H1 (cell line): ENCODE data around the gene WDR1. TPM values are rescaled to one million over a fixed set of nuclear protein-coding genes. Genes with fewer than 3 reads are reported as not detected.

Experiments
- CTCF ChIA-PET: fragments of 300-600 bp; sonication (Branson Sonifier 250); formaldehyde crosslinking; loops from one replicate; lab custom pipeline; 2021; ENCODE audit not compliant: partially characterized antibody; lab: Charles Lee
- POLR2A ChIA-PET: fragments of 300-600 bp; sonication (Branson Sonifier 250); formaldehyde crosslinking; loops from one replicate; lab custom pipeline; 2021; ENCODE audit warnings: inconsistent platforms; ENCODE audit not compliant: partially characterized antibody; lab: Charles Lee
- DNase-seq, 2 experiments: peaks; one replicate each; pipeline versions ENCODE4 v3.0.0 to v3.0.0-alpha.2; 2010 to 2022; ENCODE audit warnings: low spot score in 2 of 2, low read depth in 1 of 2, mixed read lengths in 1 of 2
- FAIRE-seq: peaks from 2 replicates; lab custom pipeline; 2011; peaks lifted over from hg19 to GRCh38; lab: Jason Lieb, UNC
- H2AFZ ChIP-seq: 2 replicates; pipeline ENCODE4 v1.8.1; 2012; ENCODE audit warnings: low read length, inconsistent platforms
- H2AK5ac ChIP-seq: 2 replicates; pipeline ENCODE4 v1.6.1; 2013; ENCODE audit warnings: low read depth, low read length
- H2BK120ac ChIP-seq: replicated peaks from 2 replicates; pipeline ENCODE3; 2013; ENCODE audit warnings: low read depth, low read length, inconsistent platforms
- H2BK12ac ChIP-seq: 2 replicates; pipeline ENCODE4 v1.6.1; 2013; ENCODE audit warnings: low read depth, low read length
- H2BK15ac ChIP-seq: 2 replicates; pipeline ENCODE4 v1.6.1; 2013; ENCODE audit warnings: low read length
- H2BK20ac ChIP-seq: 2 replicates; pipeline ENCODE4 v1.6.1; 2013; ENCODE audit warnings: low read length
- H2BK5ac ChIP-seq: 2 replicates; pipeline ENCODE4 v1.6.1; 2013; ENCODE audit warnings: low read depth, low read length
- H3K14ac ChIP-seq: 2 replicates; pipeline ENCODE4 v1.6.1; 2013; ENCODE audit warnings: inconsistent platforms; ENCODE audit not compliant: insufficient read length
- H3K18ac ChIP-seq: 2 replicates; pipeline ENCODE4 v1.6.1; 2013; ENCODE audit warnings: low read length; ENCODE audit errors: extremely low read depth
- H3K23ac ChIP-seq: 2 replicates; pipeline ENCODE4 v1.6.1; 2013; ENCODE audit warnings: inconsistent platforms; ENCODE audit not compliant: insufficient read length
- H3K23me2 ChIP-seq: 2 replicates; pipeline ENCODE4 v1.6.1; 2013; ENCODE audit warnings: low read depth, low read length
- H3K27ac ChIP-seq: 2 replicates; pipeline ENCODE4 v1.6.1; 2011; ENCODE audit warnings: low read depth, low read length, inconsistent platforms
- H3K27me3 ChIP-seq, 4 experiments: replicated peaks in 1 of 4; 1 replicate in 1 of 4; 2 replicates in 3 of 4; pipeline versions ENCODE4 v1.6.1 to v1.8.1; 2011 to 2013; ENCODE audit warnings: low read length in 3 of 4, mild to moderate bottlenecking in 3 of 4, inconsistent platforms in 2 of 4, mixed read lengths in 2 of 4, moderate library complexity in 1 of 4; ENCODE audit not compliant: control insufficient read depth in 3 of 4, insufficient read depth in 3 of 4; ENCODE audit errors: extremely low read depth in 1 of 4
- H3K36me3 ChIP-seq, 4 experiments: 2 replicates each; pipeline versions ENCODE4 v1.6.1 to v1.8.1; 2011 to 2013; ENCODE audit warnings: mild to moderate bottlenecking in 4 of 4, low read length in 3 of 4, moderate library complexity in 2 of 4, control low read depth in 1 of 4, inconsistent platforms in 1 of 4; ENCODE audit not compliant: insufficient read depth in 4 of 4, control insufficient read depth in 2 of 4
- H3K4ac ChIP-seq: replicated peaks from 2 replicates; pipeline ENCODE3; 2013; ENCODE audit warnings: low read length, low read depth, mixed read lengths, inconsistent platforms; ENCODE audit not compliant: insufficient read length
- H3K4me1 ChIP-seq, 4 experiments: replicated peaks in 1 of 4; 1 replicate in 1 of 4; 2 replicates in 3 of 4; pipeline versions ENCODE4 v1.6.1 to v1.8.1; 2011 to 2013; ENCODE audit warnings: low read length in 3 of 4, inconsistent platforms in 2 of 4, mixed read lengths in 1 of 4; ENCODE audit not compliant: insufficient read depth in 4 of 4, control insufficient read depth in 3 of 4
- H3K4me2 ChIP-seq, 2 experiments: 2 replicates each; pipeline versions ENCODE4 v1.6.1 to v1.8.1; 2011 to 2013; ENCODE audit warnings: low read depth in 2 of 2, low read length in 2 of 2, control low read depth in 1 of 2, inconsistent platforms in 1 of 2, mild to moderate bottlenecking in 1 of 2; ENCODE audit not compliant: insufficient read depth in 1 of 2
- H3K4me3 ChIP-seq, 4 experiments: fragments of 200-600, 300-600 bp in 1 of 4; sonication (generic), shearing (Covaris generic), sonication (Bioruptor Twin) in 1 of 4; 2 replicates each; pipeline versions ENCODE4 v1.5.1 to v1.8.1; 2011 to 2016; ENCODE audit warnings: low read length in 4 of 4, low read depth in 3 of 4, control low read depth in 2 of 4, inconsistent platforms in 2 of 4, mild to moderate bottlenecking in 2 of 4, mixed read lengths in 1 of 4, moderate library complexity in 1 of 4; ENCODE audit not compliant: insufficient read depth in 2 of 4; ENCODE audit errors: extremely low read depth in 1 of 4
- H3K56ac ChIP-seq: replicated peaks from 2 replicates; pipeline ENCODE3; 2013; ENCODE audit warnings: low read depth, mild to moderate bottlenecking, mixed read lengths, low read length, inconsistent platforms; ENCODE audit not compliant: insufficient read length
- H3K79me1 ChIP-seq: 2 replicates; pipeline ENCODE4 v1.6.1; 2013; ENCODE audit warnings: low read depth, low read length, control low read depth
- H3K79me2 ChIP-seq, 2 experiments: 2 replicates each; pipeline versions ENCODE4 v1.6.1 to v1.8.1; 2012 to 2013; ENCODE audit warnings: low read length in 2 of 2, mild to moderate bottlenecking in 2 of 2, inconsistent platforms in 1 of 2; ENCODE audit not compliant: insufficient read depth in 2 of 2, control insufficient read depth in 1 of 2
- H3K9ac ChIP-seq, 4 experiments: replicated peaks in 1 of 4; 1 replicate in 1 of 4; 2 replicates in 3 of 4; pipeline versions ENCODE4 v1.6.1 to v1.8.1; 2011 to 2013; ENCODE audit warnings: low read depth in 3 of 4, low read length in 3 of 4, control low read depth in 2 of 4, mild to moderate bottlenecking in 2 of 4, moderate library complexity in 2 of 4, inconsistent platforms in 1 of 4; ENCODE audit errors: extremely low read depth in 1 of 4
- H3K9me3 ChIP-seq, 2 experiments: 2 replicates each; pipeline versions ENCODE4 v1.6.1 to v1.8.1; 2012 to 2013; ENCODE audit warnings: mild to moderate bottlenecking in 2 of 2, moderate library complexity in 2 of 2, control low read depth in 1 of 2, inconsistent platforms in 1 of 2, low read depth in 1 of 2, low read length in 1 of 2, mixed read lengths in 1 of 2; ENCODE audit not compliant: insufficient read depth in 2 of 2
- H4K20me1 ChIP-seq, 2 experiments: replicated peaks in 1 of 2; 2 replicates each; pipeline versions ENCODE3 to v1.8.1; 2011 to 2013; ENCODE audit warnings: inconsistent platforms in 2 of 2, low read length in 2 of 2, mild to moderate bottlenecking in 1 of 2; ENCODE audit not compliant: insufficient read depth in 2 of 2, control insufficient read depth in 1 of 2
- H4K5ac ChIP-seq: 2 replicates; pipeline ENCODE4 v1.6.1; 2013; ENCODE audit warnings: low read length, low read depth, mixed read lengths, inconsistent platforms; ENCODE audit not compliant: insufficient read length
- H4K8ac ChIP-seq: 2 replicates; pipeline ENCODE4 v1.8.0; 2013; ENCODE audit warnings: mild to moderate bottlenecking, moderate library complexity, low read length, inconsistent platforms; ENCODE audit not compliant: insufficient read depth; ENCODE audit errors: extremely low read depth
- H4K91ac ChIP-seq: replicated peaks from 2 replicates; pipeline ENCODE3; 2013; ENCODE audit warnings: low read length, mixed read lengths, inconsistent platforms; ENCODE audit not compliant: insufficient read length
- BACH1 ChIP-seq: IDR thresholded peaks from 2 replicates; pipeline ENCODE4 v1.6.1; 2012; ENCODE audit warnings: low read length, improper control_type of control experiment
- BRCA1 ChIP-seq: IDR thresholded peaks from 2 replicates; pipeline ENCODE4 v1.6.1; 2012; ENCODE audit warnings: low read depth, low read length, improper control_type of control experiment
- POU5F1 ChIP-seq: IDR thresholded peaks from 2 replicates; pipeline ENCODE4 v1.6.1; 2011; ENCODE audit warnings: low read depth, mild to moderate bottlenecking, low read length, moderate library complexity
- TAF7 ChIP-seq: optimal IDR thresholded peaks from 2 replicates; pipeline ENCODE3; 2011; ENCODE audit warnings: low read depth, mild to moderate bottlenecking, inconsistent platforms, low read length, moderate library complexity, borderline replicate concordance
- WGBS, 2 experiments: shearing (Covaris generic) in 1 of 2; methylation state at CpG; one replicate each; pipeline versions ENCODE4 v1.1.6 to v1.1.7; 2013 to 2015; ENCODE audit warnings: low lambda C conversion rate in 2 of 2, mixed read lengths in 2 of 2, inconsistent platforms in 1 of 2, low coverage in 1 of 2, missing lambda C conversion rate in 1 of 2; ENCODE audit not compliant: insufficient replicate concordance in 2 of 2, insufficient coverage in 1 of 2, insufficient read length in 1 of 2; ENCODE audit errors: extremely low coverage in 1 of 2, missing lambda C conversion rate in 1 of 2; 5-methylcytosine and 5-hydroxymethylcytosine counted together
- polyA plus RNA-seq, 7 experiments: library from polyadenylated mRNA; depleted of rRNA in 3 of 7; stranded (reverse) in 5 of 7; unstranded in 2 of 7; fragments of >200 nt in 5 of 7; fragments of 200-250 nt in 2 of 7; gene quantifications; 1 replicate in 5 of 7; 2 replicates in 1 of 7; 4 replicates in 1 of 7; pipeline versions ENCODE4 v1.2.1 to v1.2.3, GENCODE V29; 2011 to 2013; ENCODE audit warnings: missing spikeins in 2 of 7, mixed read lengths in 2 of 7
- total RNA-seq: library from RNA; stranded (reverse); fragmentation: NEBNext Ultra II Directional; extraction: Animal tissue kit (Norgen Biotek cat#: 25700); gene quantifications from 2 replicates; pipeline ENCODE4 v1.2.1, GENCODE V29; 2021
- TF ChIP-seq, protein P1 (sequence below): IDR thresholded peaks from 2 replicates; pipeline ENCODE4 v1.6.1; 2012; ENCODE audit warnings: inconsistent platforms

WDR1 gene
- total and polyA plus RNA-seq, 2 of the 8 experiments (the other 6 are each of a cell fraction or from before 2014, with no cell fraction given) = 315 to 377 TPM

DNA sequence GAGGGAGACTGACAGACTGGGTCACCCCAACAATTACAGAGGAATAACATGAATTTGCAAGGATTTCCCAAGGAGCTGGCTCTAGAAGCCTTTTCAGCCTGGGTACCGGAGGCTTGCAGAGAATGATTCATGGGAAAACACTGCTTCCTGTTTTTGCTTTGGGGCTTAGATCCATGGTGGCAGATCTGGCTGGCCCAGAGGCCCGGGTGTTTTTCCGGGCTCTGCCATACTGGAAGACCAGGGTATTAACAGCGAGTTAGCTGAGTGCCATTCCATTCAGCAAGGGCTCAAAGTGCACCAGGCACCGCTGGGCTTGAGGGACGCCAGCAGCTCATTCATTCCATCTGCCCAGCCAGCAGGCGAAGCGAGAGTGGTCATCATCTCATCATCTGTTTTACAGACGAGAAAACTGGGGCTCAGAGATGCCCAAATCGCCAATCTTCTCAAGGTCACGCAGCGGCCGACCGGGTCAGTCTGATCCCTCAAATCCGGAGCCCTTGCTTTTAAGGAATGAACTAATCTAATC lies 1.3 kb downstream of the WDR1 start:
- H2BK20ac ChIP-seq = 0 out of 2 replicates have a peak overlapping the region, but pooled peaks have one; percentile 61
- no peak overlapping the region for H3K14ac ChIP-seq
- H2BK12ac ChIP-seq = 0 out of 2 replicates have a peak overlapping the region, but pooled peaks have one; percentile 27
- H3K23ac ChIP-seq = no peak overlapping the region
- FAIRE-seq (no peak), DNase-seq (peak in 1 of 2 experiments; percentile 38)
- H3K27me3 ChIP-seq = no peaks in the 10 kb centered on the region
- H3K4me2 ChIP-seq = peak overlapping the region; percentile 85 to 87
- H3K9me3 ChIP-seq = no peaks in the 10 kb centered on the region
- peaks cover 18 to 19% of the 10 kb centered on the region in 2 experiments for H4K20me1 ChIP-seq
- H3K36me3 ChIP-seq = peaks cover 16 to 53% (median 34%) of the 10 kb centered on the region in 4 experiments
- CTCF ChIA-PET = interaction anchor here (1.1 to 1.4 kb wide), 2 partner anchors 8 to 19 kb away, joined by 3 to 5 read pairs; no protein-coding TSS in a partner anchor
- no peak overlapping the region for H3K27ac ChIP-seq
- H4K5ac ChIP-seq = no peak overlapping the region
- peaks cover 6% of the 10 kb centered on the region; the same call in 1 of the 2 replicates for H3K23me2 ChIP-seq
- H2AK5ac ChIP-seq = no peak overlapping the region; the same call in 1 of the 2 replicates
- H3K9ac ChIP-seq = peak overlapping the region in 2 of 4 experiments; percentile 88 to 92; a peak in 5 of 7 replicates
- no peak overlapping the region for H4K91ac ChIP-seq
- 0 out of 2 replicates have a peak overlapping the region, but pooled peaks have one; percentile 1 for H4K8ac ChIP-seq
- H3K79me2 ChIP-seq = peaks cover 25 to 57% of the 10 kb centered on the region in 2 experiments
- TF ChIP-seq, protein P1, sequence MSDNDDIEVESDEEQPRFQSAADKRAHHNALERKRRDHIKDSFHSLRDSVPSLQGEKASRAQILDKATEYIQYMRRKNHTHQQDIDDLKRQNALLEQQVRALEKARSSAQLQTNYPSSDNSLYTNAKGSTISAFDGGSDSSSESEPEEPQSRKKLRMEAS = no peak
- TF ChIP-seq BRCA1 = no peak
- TF ChIP-seq POU5F1 = no peak
- TF ChIP-seq TAF7 = no peak
- TF ChIP-seq BACH1 = no peak
- POLR2A ChIA-PET = interaction anchor here (0.9 to 13.7 kb wide), 10 partner anchors 9 to 191 kb away, joined by 3 to 197 read pairs (median 4); no protein-coding TSS in a partner anchor
- H3K4me1 ChIP-seq = peaks cover 18 to 45% (median 28%) of the 10 kb centered on the region in 4 experiments
- H3K79me1 ChIP-seq = peaks cover 13% of the 10 kb centered on the region
- no peak overlapping the region for H2BK15ac ChIP-seq
- H3K56ac ChIP-seq = no peak overlapping the region
- no peak overlapping the region for H2AFZ ChIP-seq
- peak overlapping the region; percentile 77 to 99 (median 88) for H3K4me3 ChIP-seq
- no peak overlapping the region for H3K4ac ChIP-seq
- 84% methylated on average over 14 of the region's 15 CpGs; no CpG with 5 or more reads in 1 of the 2 experiments for WGBS, 2 experiments
- H2BK5ac ChIP-seq = peak overlapping the region; percentile 60; the same call in 1 of the 2 replicates
- H3K18ac ChIP-seq = 0 out of 2 replicates have a peak overlapping the region, but pooled peaks have one; percentile 85
- H2BK120ac ChIP-seq = no peak overlapping the region
